ENCODE data around the gene LHX2. TPM values are rescaled to one million over a fixed set of nuclear protein-coding genes. Genes with fewer than 3 reads are reported as not detected.

The LHX2 gene
- total and polyA plus RNA-seq, 9 of the 15 experiments (the other 6 are each of a cell fraction or from before 2014, with no cell fraction given): 0.07 TPM; not detected in 8

- peaks cover 3% of the 10 kb centered on the region; the same call in 1 of the 2 replicates for H4K20me1 ChIP-seq (replicated peaks; ENCODE audit: control insufficient read depth, insufficient read depth, low read length)
- H3K79me2 ChIP-seq (ENCODE audit: control insufficient read depth, insufficient read depth, low read length): no peaks in the 10 kb centered on the region
- no peak for ATAC-seq
- no peaks in the 10 kb centered on the region for H3K9me1 ChIP-seq (ENCODE audit: control insufficient read depth, insufficient read depth, low read length)
- H3K4me3 ChIP-seq: no peak overlapping the region
- H3K36me3 ChIP-seq (ENCODE audit: control insufficient read depth, insufficient read depth, low read length): no peaks in the 10 kb centered on the region
- no peaks in the 10 kb centered on the region; the same call in 1 of the 2 replicates for H3K9me3 ChIP-seq (replicated peaks; ENCODE audit: control insufficient read depth, insufficient read depth, low read depth, low read length)
- no TSS peak for BruUV-seq (replicated peaks)
- DNase-seq (ENCODE audit: extremely low read depth in 1 of 4, low spot score in 3 of 4): no peak
- peaks cover 8 to 27% of the 10 kb centered on the region in 2 experiments; a peak in 4 of 5 replicates for H3K27me3 ChIP-seq (ENCODE audit: control insufficient read depth in 2 of 2, insufficient read depth in 2 of 2, low read length in 2 of 2)
- TF ChIP-seq MEF2D (tag; conservative IDR thresholded peaks at IDR 0.05; ENCODE audit: low read depth): no peak
- no peak for TF ChIP-seq RREB1 (CRISPR knock-in tag; IDR thresholded peaks at IDR 0.05)
- no peak for TF ChIP-seq KDM4B (IDR thresholded peaks at IDR 0.05; ENCODE audit: borderline replicate concordance in 2 of 2, low read depth in 1 of 2)
- TF ChIP-seq CCAR2 (IDR thresholded peaks at IDR 0.05; ENCODE audit: low read depth, low read length): no peak
- no peak for TF ChIP-seq ZKSCAN8 (CRISPR knock-in tag; IDR thresholded peaks at IDR 0.05)
- no peak for TF ChIP-seq CREM (IDR thresholded peaks at IDR 0.05; ENCODE audit: low read depth)
- TF ChIP-seq HINFP (tag; conservative IDR thresholded peaks at IDR 0.05; ENCODE audit: low read depth): no peak
- no peak for TF ChIP-seq POLR2G (IDR thresholded peaks at IDR 0.05; ENCODE audit: low read depth, low read length)
- TF ChIP-seq ZNF23 (CRISPR knock-in tag; IDR thresholded peaks at IDR 0.05): no peak
- no peak for TF ChIP-seq ATF2 (CRISPR knock-in tag; IDR thresholded peaks at IDR 0.05)
- TF ChIP-seq CHCHD3 (CRISPR knock-in tag; IDR thresholded peaks at IDR 0.05): no peak
- no peak for FAIRE-seq
- in situ Hi-C loops (cut with MboI) (no loop called here), intact Hi-C loops (cut with micrococcal nuclease) (no loop called here)
- H2AFZ ChIP-seq (ENCODE audit: low read depth, low read length): no peak overlapping the region
- ChIA-PET CTCF (ENCODE audit: low intra/inter-chr PET ratio) (no interaction called here), POLR2A (no interaction called here)
- H3K4me2 ChIP-seq (ENCODE audit: insufficient read depth, low read length): no peak overlapping the region
- H3K9ac ChIP-seq (ENCODE audit: insufficient read depth in 1 of 2, low read depth in 2 of 2, low read length in 2 of 2): no peak overlapping the region
- WGBS (ENCODE audit: insufficient coverage, low coverage, missing lambda C conversion rate): 0% methylated on average over 1 of the region's 1 CpG
- H3K4me1 ChIP-seq (replicated peaks in 1 of 2; ENCODE audit: control insufficient read depth in 2 of 2, insufficient read depth in 2 of 2, low read length in 2 of 2): no peaks in the 10 kb centered on the region
- no peak overlapping the region for H3K27ac ChIP-seq (ENCODE audit: extremely low read depth, low read depth, low read length)
These were observed 63.2 kb downstream of the LHX2 start for GRCh38 chr9:124074746-124075145.
